Neural cell (in vitro differentiated cells): ENCODE results near the gene VWA8. TPM values are rescaled to one million over a fixed set of nuclear protein-coding genes. Genes with fewer than 3 reads are reported as not detected.

Source experiments
- H2AFZ ChIP-seq: fragments of 200-600, 300-800 bp; sonication (generic), shearing (Covaris generic); 2 replicates; pipeline ENCODE4 v1.6.0; 2014; ENCODE audit warnings: low read depth, mild to moderate bottlenecking, antibody characterized with exemption, low read length, moderate library complexity
- H3F3A ChIP-seq: fragments of 200-600 bp; shearing (Covaris generic); 2 replicates; pipeline ENCODE4 v1.6.1; 2016; ENCODE audit warnings: mild to moderate bottlenecking, moderate library complexity, mixed read lengths, antibody characterized with exemption, low read length; ENCODE audit not compliant: insufficient read depth, poor library complexity, severe bottlenecking
- H3K27ac ChIP-seq: fragments of 200-600, 300-800 bp; sonication (generic), shearing (Covaris generic); 2 replicates; pipeline ENCODE4 v1.5.1; 2014; ENCODE audit warnings: mild to moderate bottlenecking, low read length, moderate library complexity
- H3K27me3 ChIP-seq: fragments of 300-800, 200-600 bp; sonication (generic), shearing (Covaris generic); 2 replicates; pipeline ENCODE4 v1.6.0; 2014; ENCODE audit warnings: mild to moderate bottlenecking, low read depth, low read length, moderate library complexity; ENCODE audit not compliant: insufficient read depth
- H3K36me3 ChIP-seq: fragments of 300-800, 200-600 bp; sonication (generic), shearing (Covaris generic); 2 replicates; pipeline ENCODE4 v1.5.1; 2014; ENCODE audit warnings: mild to moderate bottlenecking, antibody characterized with exemption, low read length, moderate library complexity; ENCODE audit not compliant: insufficient read depth
- H3K4me2 ChIP-seq: fragments of 300-800, 200-600 bp; sonication (generic), shearing (Covaris generic); 2 replicates; pipeline ENCODE4 v1.6.0; 2014; ENCODE audit warnings: mild to moderate bottlenecking, low read length
- H3K4me3 ChIP-seq: fragments of 300-800, 200-600 bp; sonication (generic), shearing (Covaris generic); 2 replicates; pipeline ENCODE4 v1.5.1; 2014; ENCODE audit warnings: mild to moderate bottlenecking, low read length, moderate library complexity
- H3K79me2 ChIP-seq: fragments of 200-600 bp; shearing (Covaris generic); replicated peaks from 2 replicates; pipeline ENCODE4 v1.6.0; 2014; ENCODE audit warnings: mild to moderate bottlenecking, low read length, moderate library complexity; ENCODE audit not compliant: insufficient read depth
- H3K9ac ChIP-seq: fragments of 300-800, 200-600 bp; sonication (generic), shearing (Covaris generic); 2 replicates; pipeline ENCODE4 v1.6.1; 2016; ENCODE audit warnings: mild to moderate bottlenecking, low read length, mixed read lengths
- H3K9me2 ChIP-seq: fragments of 200-600 bp; shearing (Covaris generic); 2 replicates; pipeline ENCODE4 v1.6.1; 2016; ENCODE audit warnings: mild to moderate bottlenecking, low read length, mixed read lengths; ENCODE audit not compliant: insufficient read depth
- H3K9me3 ChIP-seq: fragments of 200-600, 300-800 bp; sonication (generic), shearing (Covaris generic); 2 replicates; pipeline ENCODE4 v1.6.1; 2016; ENCODE audit warnings: mild to moderate bottlenecking, mixed run types, low read length, moderate library complexity, mixed read lengths
- H4K20me1 ChIP-seq: fragments of 200-600 bp; shearing (Covaris generic); 2 replicates; pipeline ENCODE4 v1.6.1; 2016; ENCODE audit warnings: mild to moderate bottlenecking, mixed run types; ENCODE audit not compliant: insufficient read depth
- CTCF ChIP-seq: fragments of 450-650 bp; IDR thresholded peaks from 2 replicates; pipeline ENCODE4 v1.5.1; 2014; ENCODE audit warnings: antibody characterized with exemption, mild to moderate bottlenecking, moderate library complexity; ENCODE audit not compliant: poor library complexity, severe bottlenecking
- EP300 ChIP-seq: fragments of 450-650 bp; conservative IDR thresholded peaks from 2 replicates; pipeline ENCODE4 v1.6.1; 2014; ENCODE audit warnings: antibody characterized with exemption, mild to moderate bottlenecking, moderate library complexity; ENCODE audit not compliant: poor library complexity, severe bottlenecking
- EZH2 ChIP-seq: fragments of 200-600, 300-800 bp; shearing (Covaris generic), sonication (generic); IDR thresholded peaks from 2 replicates; pipeline ENCODE4 v1.6.1; 2014; ENCODE audit warnings: antibody characterized with exemption, low read length, borderline replicate concordance, mild to moderate bottlenecking; ENCODE audit not compliant: insufficient read depth, poor library complexity, severe bottlenecking
- MXI1 ChIP-seq: fragments of 450-650 bp; conservative IDR thresholded peaks from 2 replicates; pipeline ENCODE4 v1.6.1; 2014; ENCODE audit warnings: antibody characterized with exemption, mild to moderate bottlenecking; ENCODE audit not compliant: poor library complexity, severe bottlenecking
- POLR2AphosphoS5 ChIP-seq: IDR thresholded peaks from 2 replicates; pipeline ENCODE4 v1.6.1; 2012
- RAD21 ChIP-seq: fragments of 450-650 bp; conservative IDR thresholded peaks from 2 replicates; pipeline ENCODE4 v1.6.1; 2014; ENCODE audit warnings: antibody characterized with exemption, mild to moderate bottlenecking, moderate library complexity
- REST ChIP-seq: IDR thresholded peaks from 2 replicates; pipeline ENCODE4 v1.6.1; 2012; ENCODE audit warnings: borderline replicate concordance
- SMC3 ChIP-seq: fragments of 450-650 bp; conservative IDR thresholded peaks from 2 replicates; pipeline ENCODE4 v1.6.1; 2014; ENCODE audit warnings: antibody characterized with exemption, mild to moderate bottlenecking, moderate library complexity; ENCODE audit not compliant: poor library complexity
- TAF1 ChIP-seq: IDR thresholded peaks from 2 replicates; pipeline ENCODE4 v1.6.1; 2012; ENCODE audit warnings: low read depth
- polyA plus RNA-seq: library from polyadenylated mRNA; depleted of rRNA; stranded (reverse); fragments of >200 nt; gene quantifications from 2 replicates; pipeline ENCODE4 v1.2.3, GENCODE V29; 2014

VWA8 gene
- polyA plus RNA-seq, 1 donor from 2014 or later, result 3.6 TPM

- no peaks in the 10 kb centered on the region for H3K27me3 ChIP-seq
- no peaks in the 10 kb centered on the region for H3K79me2 ChIP-seq
- no peak overlapping the region for H3K9ac ChIP-seq
- no peaks in the 10 kb centered on the region for H3K9me3 ChIP-seq
- no peaks in the 10 kb centered on the region for H4K20me1 ChIP-seq
- H3K4me3 ChIP-seq, result no peak overlapping the region
- no peaks in the 10 kb centered on the region for H3K9me2 ChIP-seq
- H3K36me3 ChIP-seq, result no peaks in the 10 kb centered on the region
- no peak overlapping the region for H2AFZ ChIP-seq
- H3K4me2 ChIP-seq, result no peak overlapping the region
- no peaks in the 10 kb centered on the region for H3F3A ChIP-seq
- TF ChIP-seq SMC3 (no peak), TAF1 (no peak), EZH2 (no peak), CTCF (no peak), MXI1 (no peak), POLR2AphosphoS5 (no peak), REST (no peak), EP300 (no peak), RAD21 (no peak)
- H3K27ac ChIP-seq, result no peak overlapping the region
Observed at GRCh38 chr13:41586216-41586615, 374.7 kb downstream of the VWA8 start.

GRCh38 chr13:41582027-41582463 lies 378.9 kb downstream of the VWA8 start:
- Histone ChIP-seq H4K20me1 (no peaks in the 10 kb centered on the region), H3K9ac (no peak overlapping the region), H3K79me2 (no peaks in the 10 kb centered on the region), H3K36me3 (no peaks in the 10 kb centered on the region), H3K27me3 (no peaks in the 10 kb centered on the region), H3F3A (no peaks in the 10 kb centered on the region), H3K4me2 (no peak overlapping the region), H3K27ac (no peak overlapping the region), H3K9me3 (no peaks in the 10 kb centered on the region), H2AFZ (no peak overlapping the region), H3K9me2 (no peaks in the 10 kb centered on the region), H3K4me3 (no peak overlapping the region)
- TF ChIP-seq POLR2AphosphoS5 (no peak), CTCF (no peak), TAF1 (no peak), SMC3 (no peak), REST (no peak), RAD21 (no peak), MXI1 (no peak), EP300 (no peak)
